Effector CD8-positive, alpha-beta T cell (primary cell): Measurements from ENCODE around the gene PTGER1.
"Not testable (repeated sequence)": the region's sequence is repeated elsewhere in the genome, so short reads cannot be mapped to it uniquely, and the experiment has no call there.

Source experiments
- DNase-seq: peaks from one replicate; lab custom pipeline; 2025; lab: John Stamatoyannopoulos, UW

The PTGER1 gene

DNA sequence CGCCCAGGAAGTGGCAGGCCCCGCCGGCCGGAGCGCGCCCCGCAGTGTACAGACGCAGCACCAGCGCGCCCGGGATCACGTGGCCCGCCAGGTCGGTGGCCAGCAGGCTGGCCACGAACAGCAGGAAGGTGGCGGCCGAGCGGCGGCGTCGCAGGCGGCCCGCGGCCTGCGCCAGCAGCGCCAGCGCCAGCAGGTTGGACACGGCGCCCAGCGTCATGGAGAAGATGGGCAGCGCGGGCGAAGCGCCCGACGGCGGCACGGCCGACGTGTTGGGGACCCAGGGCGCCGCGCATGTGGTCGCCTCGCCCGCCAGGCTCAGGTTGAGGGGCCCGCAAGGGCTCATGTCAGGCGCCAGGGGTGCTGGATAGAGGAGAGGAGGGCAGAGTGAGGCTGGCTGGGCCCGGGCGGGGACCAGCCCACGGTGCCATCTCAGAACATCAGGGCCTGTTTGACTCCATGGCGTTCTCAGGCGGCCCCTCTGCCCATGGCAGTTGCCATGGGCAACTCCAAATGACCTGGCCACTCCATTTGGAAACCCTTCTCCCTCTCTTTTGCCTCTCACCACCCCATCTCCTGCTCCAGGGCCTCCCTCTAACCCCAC lies 1.1 kb downstream of the PTGER1 start:
- no peak for DNase-seq

DNA sequence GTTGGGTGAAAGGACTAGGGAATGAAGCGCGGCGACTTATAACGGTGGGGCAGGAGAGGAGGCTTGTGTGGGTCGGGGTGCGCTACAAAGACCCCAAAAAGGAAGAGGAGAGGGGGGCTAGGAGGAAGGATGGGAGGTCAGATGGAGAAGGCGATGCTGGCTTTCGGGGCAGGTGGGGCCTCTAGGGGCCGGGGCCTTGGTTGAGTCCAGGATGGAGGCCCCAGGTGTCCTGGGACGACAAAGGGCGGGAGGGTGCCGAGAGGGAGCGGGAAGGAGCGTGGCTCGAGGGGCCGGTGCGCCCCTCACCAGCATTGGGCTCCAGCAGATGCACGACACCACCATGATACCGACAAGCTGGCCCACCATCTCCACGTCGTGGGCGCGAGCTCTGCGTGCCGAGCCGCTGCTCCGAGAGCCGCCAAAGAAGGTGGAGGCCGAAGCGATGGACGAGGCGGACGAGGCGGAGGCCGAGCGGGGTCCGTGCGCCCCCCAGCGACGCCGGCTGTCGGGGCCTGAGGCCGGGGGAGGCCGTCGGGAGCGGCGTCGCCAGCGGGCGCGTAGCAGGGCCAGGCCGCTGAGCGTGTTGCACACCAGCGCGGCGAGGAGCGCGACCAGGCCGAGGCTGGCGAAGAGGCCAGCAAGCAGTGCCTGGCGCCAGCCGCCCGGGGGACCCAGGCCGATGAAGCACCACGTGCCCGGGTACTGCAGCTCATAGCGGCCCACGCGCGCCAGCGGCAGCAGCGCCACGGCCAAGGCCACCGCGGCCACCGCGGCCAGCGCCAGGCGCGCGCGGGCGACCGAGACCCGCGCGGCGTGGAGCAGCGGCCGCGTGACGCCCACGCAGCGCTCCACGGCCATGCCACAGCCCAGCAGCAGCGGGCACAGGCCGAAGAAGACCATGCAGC lies 1.8 kb downstream of the PTGER1 start:
- no peak for DNase-seq

DNA sequence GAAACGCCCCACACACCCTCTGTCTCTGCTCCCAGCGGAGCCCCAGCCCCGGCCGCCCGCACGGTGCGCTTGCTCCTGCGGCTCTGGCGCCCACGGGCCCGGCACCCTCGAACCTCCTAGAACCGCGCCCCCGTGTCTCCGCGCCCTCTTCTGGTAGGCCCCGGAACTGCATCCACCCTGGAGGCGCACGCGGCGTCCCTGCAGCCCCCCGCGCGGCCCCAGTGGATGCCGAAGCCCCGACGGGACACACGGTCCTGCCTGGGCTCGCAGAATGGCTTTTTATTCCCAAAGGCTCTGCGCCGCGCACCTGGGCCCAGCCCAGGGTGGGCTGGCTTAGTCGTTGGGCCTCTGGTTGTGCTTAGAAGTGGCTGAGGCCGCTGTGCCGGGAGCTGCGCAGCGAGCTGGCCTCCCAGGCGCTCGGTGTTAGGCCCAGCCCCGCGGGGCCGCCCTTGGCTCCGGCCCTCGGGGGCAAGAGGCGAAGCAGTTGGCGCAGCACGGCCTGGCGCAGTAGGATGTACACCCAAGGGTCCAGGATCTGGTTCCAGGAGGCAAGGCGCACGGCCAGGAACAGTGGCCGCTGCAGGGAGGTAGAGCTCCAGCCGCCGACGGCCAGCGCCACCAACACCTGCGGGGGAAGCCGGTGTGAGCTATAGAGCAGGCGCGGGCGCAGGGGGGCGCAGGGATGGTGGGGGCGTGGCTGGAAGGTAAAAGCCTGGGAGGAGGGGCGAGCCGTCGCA lies 2.8 kb downstream of the PTGER1 start:
- peak; percentile 77 for DNase-seq

DNA sequence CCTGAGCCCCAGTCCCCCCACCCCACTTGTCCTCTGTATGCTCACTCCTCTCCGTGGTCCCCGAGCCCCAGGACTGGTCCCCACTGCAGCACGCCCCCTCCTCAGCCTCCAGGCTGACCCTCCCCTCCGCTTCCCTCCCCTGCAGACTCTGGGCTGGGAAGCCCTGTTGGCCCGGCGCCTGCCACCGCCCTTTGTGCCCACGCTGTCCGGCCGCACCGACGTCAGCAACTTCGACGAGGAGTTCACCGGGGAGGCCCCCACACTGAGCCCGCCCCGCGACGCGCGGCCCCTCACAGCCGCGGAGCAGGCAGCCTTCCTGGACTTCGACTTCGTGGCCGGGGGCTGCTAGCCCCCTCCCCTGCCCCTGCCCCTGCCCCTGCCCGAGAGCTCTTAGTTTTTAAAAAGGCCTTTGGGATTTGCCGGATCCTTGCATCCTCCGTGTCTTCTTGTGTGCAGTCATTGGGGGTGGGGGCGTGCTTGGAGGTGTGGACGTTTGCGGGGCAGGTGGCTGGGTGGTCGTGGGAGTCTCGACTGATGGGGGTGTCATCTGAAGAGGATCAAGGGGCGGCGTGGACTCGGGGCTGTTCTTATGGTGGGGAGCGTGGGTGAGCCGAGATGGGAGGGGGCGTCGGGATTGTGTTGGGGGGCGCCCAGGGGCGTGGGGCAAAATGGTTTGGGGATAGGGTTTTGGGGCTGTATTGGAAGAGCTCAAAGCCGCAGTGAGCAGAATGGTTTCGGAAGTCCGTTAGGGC lies 3.5 kb downstream of the PTGER1 start:
- DNase-seq, result no peak

DNA sequence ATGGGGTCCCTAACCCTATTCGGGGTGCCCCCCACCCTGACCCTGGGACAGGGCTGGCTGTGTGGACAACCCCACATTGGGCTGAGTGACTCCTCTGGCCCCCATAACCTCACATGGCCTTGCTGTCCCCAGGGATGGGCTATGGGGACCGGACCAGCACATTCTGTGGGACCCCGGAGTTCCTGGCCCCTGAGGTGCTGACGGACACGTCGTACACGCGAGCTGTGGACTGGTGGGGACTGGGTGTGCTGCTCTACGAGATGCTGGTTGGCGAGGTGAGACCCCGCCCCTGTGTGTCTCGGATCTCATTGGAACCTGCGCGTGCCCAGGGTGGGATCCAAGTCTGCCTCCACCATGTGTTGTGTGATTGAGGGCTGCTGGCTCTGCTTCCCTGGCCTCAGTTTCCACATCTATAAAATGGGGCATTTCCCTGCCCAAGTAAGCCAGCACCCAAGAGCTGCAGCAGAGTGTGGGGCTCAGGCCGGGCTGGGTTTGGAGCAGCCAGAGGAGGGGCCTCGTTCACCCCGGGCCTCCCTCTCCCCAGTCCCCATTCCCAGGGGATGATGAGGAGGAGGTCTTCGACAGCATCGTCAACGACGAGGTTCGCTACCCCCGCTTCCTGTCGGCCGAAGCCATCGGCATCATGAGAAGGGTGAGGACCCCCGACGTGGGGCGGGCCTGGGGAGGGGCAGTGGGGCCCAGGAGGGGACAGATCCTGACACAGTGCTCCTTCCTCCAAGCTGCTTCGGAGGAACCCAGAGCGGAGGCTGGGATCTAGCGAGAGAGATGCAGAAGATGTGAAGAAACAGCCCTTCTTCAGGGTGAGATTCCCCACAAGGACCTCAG lies 4.9 kb downstream of the PTGER1 start:
- no peak for DNase-seq

DNA sequence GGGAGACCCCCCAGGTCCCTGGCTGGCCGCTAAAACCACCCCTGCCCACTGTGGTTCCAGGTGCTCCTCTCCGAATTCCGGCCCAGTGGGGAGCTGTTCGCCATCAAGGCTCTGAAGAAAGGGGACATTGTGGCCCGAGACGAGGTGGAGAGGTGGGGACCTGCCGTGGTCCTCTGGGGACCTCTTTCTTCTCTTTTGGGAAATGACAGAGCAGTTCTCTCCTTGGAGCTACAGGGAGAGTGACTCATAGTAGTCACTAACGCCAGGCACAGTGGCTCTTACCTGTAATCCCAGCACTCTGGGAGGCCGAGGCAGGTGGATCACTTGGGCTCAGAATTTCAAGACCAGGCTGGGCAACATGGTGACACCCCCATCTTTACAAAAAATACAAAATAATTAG lies 7.3 kb downstream of the PTGER1 start:
- DNase-seq, result no peak

DNA sequence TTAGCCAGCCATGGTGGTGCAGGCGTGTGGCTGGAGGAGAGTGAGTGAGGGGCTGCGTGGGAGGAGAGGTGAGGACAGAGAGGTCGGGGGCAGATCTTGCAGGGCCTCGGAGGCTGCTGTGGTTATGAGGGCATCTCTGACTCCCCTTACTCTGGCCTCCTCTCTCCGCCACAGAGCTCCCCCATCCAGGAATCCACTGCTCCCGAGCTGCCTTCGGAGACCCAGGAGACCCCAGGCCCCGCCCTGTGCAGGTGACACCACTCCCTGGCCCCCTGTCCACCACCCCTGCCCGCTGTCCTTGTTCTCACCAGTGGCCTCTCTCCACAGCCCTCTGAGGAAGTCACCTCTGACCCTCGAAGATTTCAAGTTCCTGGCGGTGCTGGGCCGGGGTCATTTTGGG lies 7.8 kb downstream of the PTGER1 start:
- no peak for DNase-seq

DNA sequence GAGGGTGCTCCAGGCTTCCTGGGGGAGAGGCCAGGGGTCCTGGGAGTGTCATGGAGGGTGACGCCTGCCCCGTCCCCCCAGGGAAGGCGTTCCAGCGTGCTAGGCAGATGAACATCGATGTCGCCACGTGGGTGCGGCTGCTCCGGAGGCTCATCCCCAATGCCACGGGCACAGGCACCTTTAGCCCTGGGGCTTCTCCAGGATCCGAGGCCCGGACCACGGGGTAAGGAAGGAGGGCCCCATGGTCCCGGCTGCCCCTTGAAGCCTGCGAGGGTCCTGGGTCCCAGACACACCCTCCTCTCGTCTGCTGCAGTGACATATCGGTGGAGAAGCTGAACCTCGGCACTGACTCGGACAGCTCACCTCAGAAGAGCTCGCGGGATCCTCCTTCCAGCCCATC lies 11.4 kb downstream of the PTGER1 start:
- DNase-seq, result no peak

DNA sequence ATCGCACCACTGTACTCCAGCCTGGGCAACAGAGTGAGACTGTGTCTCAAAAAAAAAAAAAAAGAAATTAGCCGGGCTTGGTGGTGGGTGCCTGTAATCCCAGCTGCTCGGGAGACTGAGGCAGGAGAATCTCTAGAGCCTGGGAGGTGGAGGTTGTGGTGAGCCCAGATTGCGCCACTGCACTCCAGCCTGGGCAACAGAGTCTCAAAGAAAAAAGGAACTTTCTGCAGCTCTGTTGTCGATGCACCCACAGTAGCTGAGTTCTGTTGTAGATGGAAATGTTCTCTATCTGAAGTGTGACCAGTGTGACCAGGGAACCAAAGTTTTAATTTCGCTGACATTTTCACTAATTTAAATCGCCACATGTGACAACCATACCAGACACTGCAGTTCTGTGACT lies 12.8 kb downstream of the PTGER1 start:
- DNase-seq, result not testable (repeated sequence)

DNA sequence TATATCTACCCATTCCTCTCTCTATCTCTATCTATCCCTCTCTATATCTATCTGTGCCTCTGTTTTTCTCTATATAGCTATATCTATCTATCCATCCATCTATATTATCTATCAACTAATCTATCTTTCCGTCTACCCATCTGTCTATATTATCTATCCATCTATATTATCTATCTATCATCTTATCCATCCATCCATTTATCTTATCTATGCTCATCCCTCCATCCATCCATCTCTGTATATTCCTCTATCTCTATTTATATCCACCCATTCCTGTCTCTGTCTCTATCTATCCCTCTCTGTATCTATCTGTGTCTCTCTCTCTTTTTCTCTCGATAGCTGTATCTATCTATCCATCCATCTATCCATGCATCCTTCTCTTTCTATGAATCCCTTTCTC lies 14.2 kb downstream of the PTGER1 start:
- no peak for DNase-seq

DNA sequence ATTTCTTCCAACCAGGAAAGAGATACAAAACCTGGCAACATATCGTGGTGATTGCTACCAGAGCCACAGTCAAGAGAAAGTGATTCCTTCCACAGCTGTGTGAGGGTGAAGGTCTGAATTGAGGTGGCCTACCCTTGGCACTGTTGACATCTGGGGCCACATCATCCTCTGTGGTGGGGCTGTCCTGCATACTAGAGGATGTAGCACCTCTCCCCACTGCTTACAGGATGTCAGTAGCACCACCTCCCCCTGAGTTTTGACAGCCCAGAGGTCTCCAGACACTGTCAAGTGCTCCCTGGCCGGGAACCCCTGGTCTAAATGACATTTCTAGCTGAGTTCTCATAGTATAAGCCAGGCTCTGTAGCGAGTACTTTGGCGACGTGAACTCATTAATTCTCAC lies 15.5 kb downstream of the PTGER1 start:
- DNase-seq, result no peak

DNA sequence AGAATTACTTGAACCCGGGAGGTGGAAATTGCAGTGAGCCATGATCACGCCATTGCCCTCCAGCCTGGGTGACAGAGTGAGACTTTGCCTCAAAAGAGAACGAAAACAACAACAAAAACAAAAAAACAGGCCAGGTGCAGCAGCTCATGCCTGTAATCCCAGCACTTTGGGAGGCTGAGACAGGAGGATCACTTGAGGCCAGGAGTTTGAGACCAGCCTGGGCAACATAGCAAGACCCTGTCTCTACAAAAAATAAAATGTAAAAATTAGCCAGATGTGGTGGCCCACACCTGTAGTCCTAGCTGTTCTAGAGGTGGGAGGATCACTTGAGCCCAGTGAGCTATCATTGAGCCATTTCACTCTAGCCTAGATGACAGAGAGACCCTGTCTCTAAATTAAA lies 22.9 kb downstream of the PTGER1 start:
- DNase-seq, result not testable (repeated sequence)

DNA sequence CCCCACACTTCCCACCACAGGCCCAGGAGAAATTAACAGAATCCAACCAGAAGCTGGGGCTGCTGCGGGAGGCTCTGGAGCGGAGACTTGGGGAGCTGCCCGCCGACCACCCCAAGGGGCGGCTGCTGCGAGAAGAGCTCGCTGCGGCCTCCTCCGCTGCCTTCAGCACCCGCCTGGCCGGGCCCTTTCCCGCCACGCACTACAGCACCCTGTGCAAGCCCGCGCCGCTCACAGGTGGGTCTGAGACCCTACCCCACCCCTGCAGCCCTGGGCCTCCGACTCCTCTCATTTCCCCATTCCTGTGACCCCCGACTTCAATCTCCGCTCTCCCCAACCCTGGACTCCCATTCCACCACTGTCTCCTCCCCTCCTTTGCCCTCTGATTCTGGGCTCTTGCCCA lies 24.3 kb downstream of the PTGER1 start:
- no peak for DNase-seq

DNA sequence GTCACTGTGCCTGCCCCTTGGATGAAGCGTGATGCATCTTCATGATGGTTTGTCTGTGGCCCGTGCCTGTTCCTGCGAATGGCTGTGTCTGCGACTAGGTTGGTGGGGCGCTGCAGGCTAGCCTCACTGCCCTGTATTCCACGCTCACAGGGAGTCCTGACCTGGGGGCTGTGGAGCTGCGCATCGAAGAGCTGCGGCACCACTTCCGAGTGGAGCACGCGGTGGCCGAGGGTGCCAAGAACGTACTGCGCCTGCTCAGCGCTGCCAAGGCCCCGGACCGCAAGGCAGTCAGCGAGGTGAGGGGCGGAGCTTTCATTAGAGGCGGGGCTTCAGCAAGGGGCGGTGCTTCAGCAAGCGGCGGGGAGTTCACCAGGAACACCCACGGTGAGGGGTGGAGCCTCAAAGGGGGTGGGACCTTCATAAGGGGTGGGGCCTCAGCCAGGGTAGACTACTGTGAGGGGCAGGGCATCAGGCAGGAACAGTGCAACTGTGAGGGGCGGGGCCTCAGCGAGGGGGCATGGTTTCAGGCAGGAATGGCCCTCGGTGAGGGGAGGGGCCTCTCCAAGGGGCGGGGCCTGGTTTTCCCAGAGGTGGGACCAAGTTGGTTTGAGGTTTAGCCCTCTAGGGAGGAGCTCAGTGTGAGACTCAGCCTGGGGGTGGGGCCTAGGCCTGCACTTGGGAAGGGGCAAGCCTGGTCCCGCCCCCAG lies 24.8 kb downstream of the PTGER1 start:
- DNase-seq, result peak; percentile 50

DNA sequence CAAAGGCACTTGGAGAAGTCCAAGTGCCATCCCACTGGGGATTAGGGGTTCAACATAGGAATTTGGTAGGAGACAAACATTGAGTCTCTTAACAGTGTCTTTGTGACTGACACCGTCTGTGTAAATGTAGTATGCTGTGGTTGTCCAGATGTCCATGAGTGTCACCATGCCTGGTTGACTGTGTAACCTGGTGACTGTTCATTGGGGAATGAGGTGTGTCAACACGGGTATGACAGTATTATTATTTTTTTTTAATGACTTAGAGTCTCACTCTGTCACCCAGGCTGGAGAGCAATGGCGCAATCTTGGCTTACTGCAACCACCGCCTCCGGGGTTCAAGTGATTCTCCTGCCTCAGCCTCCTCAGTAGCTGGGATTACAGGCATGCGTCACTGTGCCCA lies 25.8 kb downstream of the PTGER1 start:
- no peak for DNase-seq

DNA sequence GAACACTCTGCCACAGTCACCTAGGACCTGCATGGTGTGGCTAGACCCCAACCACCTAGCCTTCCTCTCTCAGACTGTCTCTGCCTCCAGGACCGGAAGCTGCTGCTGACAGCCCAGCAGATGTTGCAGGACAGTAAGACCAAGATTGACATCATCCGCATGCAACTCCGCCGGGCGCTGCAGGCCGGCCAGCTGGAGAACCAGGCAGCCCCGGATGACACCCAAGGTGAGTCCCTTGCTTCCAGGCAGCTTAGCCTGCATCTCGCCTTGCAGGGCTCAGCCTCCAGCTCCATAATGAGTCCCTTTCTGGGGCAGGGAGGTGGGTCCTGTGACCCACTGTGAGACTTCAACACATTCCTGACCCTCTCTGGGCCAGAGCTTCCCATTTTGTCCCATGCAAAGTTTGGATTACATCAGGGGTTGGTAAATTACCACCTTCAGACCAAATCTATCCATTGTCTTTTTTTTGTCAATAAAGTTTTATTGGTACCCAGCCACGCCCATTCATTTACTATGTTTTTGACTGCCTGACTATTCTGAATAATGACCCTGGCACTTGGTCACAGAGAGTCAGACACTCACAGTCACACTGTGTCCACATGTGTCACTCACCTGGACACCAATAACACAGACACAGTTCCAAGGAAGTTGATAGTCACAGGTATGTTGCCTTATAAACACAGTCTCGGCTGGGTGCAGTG lies 28.7 kb downstream of the PTGER1 start:
- no peak for DNase-seq

DNA sequence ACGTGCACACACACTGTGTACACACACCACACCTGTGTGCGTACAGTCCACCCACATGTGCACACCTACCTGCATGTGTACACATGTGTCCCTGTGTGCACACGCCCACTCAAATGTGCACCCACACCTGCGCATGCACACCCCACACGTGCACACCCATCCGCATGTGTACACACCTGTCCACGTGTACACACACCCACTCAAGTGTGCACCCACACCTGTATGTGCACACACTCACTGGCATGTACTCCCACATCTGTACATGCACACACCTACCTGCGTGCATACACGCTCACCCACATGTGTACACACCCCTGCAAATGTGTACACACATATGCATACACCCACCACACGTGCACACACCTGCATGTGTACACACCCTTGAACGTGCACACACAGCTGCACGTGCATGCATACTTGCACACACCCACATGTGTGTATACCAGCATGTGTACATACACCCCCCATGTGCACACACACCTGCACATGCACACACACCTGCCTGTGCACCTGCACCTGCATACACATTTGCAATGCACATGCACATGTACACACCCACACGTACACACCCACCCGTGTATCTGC lies 31.4 kb downstream of the PTGER1 start:
- no peak for DNase-seq

DNA sequence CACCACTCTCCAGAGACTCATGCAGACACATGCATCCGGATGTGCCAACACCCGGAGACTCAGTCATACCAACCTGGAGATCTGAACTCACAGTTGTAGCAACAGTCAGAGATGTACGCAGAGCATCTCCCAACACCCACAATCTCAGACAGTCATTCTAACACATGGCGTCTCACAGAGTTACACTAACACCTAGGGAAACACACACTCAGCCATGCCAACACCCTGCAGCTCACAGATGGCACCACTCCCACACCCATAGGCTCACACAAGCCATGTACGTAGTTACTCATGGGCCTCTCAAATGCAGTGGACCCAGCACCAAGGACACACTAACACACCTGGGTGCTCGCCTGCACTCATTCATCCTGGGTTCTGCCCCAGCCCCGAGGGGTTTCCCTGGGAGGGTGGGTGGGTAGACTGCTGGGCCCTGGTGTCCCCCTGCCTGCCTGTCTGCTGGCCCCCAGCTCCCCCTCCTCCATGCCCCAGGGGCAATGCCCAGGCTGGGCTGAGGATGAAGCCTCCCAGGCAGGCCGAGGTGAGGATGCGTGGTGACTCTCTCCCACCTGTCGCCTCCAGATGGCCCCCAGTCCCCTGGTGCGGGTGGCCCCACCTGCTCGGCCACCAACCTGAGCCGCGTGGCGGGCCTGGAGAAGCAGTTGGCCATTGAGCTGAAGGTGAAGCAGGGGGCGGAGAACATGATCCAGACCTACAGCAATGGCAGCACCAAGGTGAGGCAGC lies 32.1 kb downstream of the PTGER1 start:
- DNase-seq, result no peak
